MCF 10A (cell line): ENCODE data around the gene CCDC167. TPM values are rescaled to one million over a fixed set of nuclear protein-coding genes. Genes with fewer than 3 reads are reported as not detected.

Source experiments
- BruUV-seq: library from RNA; stranded (reverse); fragments of 400-500 nt; replicated peaks from 2 replicates; lab custom pipeline; 2021; lab: Mats Ljungman, UMichigan
- CTCF ChIA-PET: fragments of 300-600 bp; sonication (Branson Sonifier 250); formaldehyde crosslinking; extraction: SDS; loops from one replicate; lab custom pipeline; 2021; ENCODE audit warnings: antibody characterized with exemption, inconsistent platforms; lab: Yijun Ruan, JAX
- POLR2A ChIA-PET: fragments of 300-600, 350-650 bp; sonication (Branson Sonifier 250); formaldehyde crosslinking; extraction: SDS; loops from one replicate; lab custom pipeline; 2020; ENCODE audit warnings: antibody characterized with exemption, inconsistent platforms; lab: Yijun Ruan, JAX
- DNase-seq: peaks from one replicate; pipeline ENCODE4 v3.0.0-alpha.2; 2018; ENCODE audit not compliant: unreplicated experiment
- H3K27ac Mint-ChIP-seq: one replicate; pipeline ENCODE4 v1.8.0; 2022; ENCODE audit warnings: mild to moderate bottlenecking, low read depth, mixed read lengths; ENCODE audit not compliant: unreplicated experiment
- H3K27me3 Mint-ChIP-seq: one replicate; pipeline ENCODE4 v1.8.0; 2022; ENCODE audit warnings: mixed read lengths; ENCODE audit not compliant: insufficient read depth, unreplicated experiment
- H3K36me3 Mint-ChIP-seq: one replicate; pipeline ENCODE4 v1.8.0; 2022; ENCODE audit warnings: mild to moderate bottlenecking, moderate library complexity, mixed read lengths; ENCODE audit not compliant: insufficient read depth, unreplicated experiment
- H3K4me1 Mint-ChIP-seq: one replicate; pipeline ENCODE4 v1.8.0; 2022; ENCODE audit warnings: mixed read lengths; ENCODE audit not compliant: insufficient read depth, unreplicated experiment
- H3K4me3 Mint-ChIP-seq: one replicate; pipeline ENCODE4 v1.8.0; 2022; ENCODE audit warnings: mild to moderate bottlenecking, moderate library complexity, mixed read lengths; ENCODE audit not compliant: unreplicated experiment
- H3K9me3 Mint-ChIP-seq: one replicate; pipeline ENCODE4 v1.8.0; 2022; ENCODE audit warnings: mixed read lengths; ENCODE audit not compliant: unreplicated experiment
- CTCF ChIP-seq: fragments of 200-600 bp; IDR thresholded peaks from one replicate; pipeline ENCODE4 v1.8.0; 2022; ENCODE audit warnings: antibody characterized with exemption, mild to moderate bottlenecking; ENCODE audit not compliant: unreplicated experiment
- intact Hi-C: fragments of 100-400 bp; cut with micrococcal nuclease; formaldehyde crosslinking; loops from 2 replicates; pipeline ENCODE4 v1.14.1; 2022
- total RNA-seq: library from RNA; stranded (reverse); gene quantifications from 2 replicates; pipeline ENCODE4 v1.2.3, GENCODE V29; 2022

CCDC167 gene
- total RNA-seq, 1 experiment from 2014 or later, result 24.4 TPM

- POLR2A ChIA-PET, result no interaction called here
- BruUV-seq, result no TSS peak
- Mint-ChIP-seq H3K4me1 (peaks cover 3% of the 10 kb centered on the region), H3K36me3 (peaks cover 45% of the 10 kb centered on the region), H3K27ac (no peak overlapping the region), H3K4me3 (no peak overlapping the region), H3K9me3 (no peaks in the 10 kb centered on the region), H3K27me3 (no peaks in the 10 kb centered on the region)
- intact Hi-C loops, result no loop called here
- CTCF ChIA-PET, result interaction anchor here (0.7 to 2.5 kb wide), 4 partner anchors 43 to 213 kb away, joined by 3 to 7 read pairs (median 4); no protein-coding TSS in a partner anchor
- no peak for DNase-seq
- no peak for TF ChIP-seq CTCF
Measured at GRCh38 chr6:37479266-37479854, 20.3 kb downstream of the CCDC167 start.

DNA sequence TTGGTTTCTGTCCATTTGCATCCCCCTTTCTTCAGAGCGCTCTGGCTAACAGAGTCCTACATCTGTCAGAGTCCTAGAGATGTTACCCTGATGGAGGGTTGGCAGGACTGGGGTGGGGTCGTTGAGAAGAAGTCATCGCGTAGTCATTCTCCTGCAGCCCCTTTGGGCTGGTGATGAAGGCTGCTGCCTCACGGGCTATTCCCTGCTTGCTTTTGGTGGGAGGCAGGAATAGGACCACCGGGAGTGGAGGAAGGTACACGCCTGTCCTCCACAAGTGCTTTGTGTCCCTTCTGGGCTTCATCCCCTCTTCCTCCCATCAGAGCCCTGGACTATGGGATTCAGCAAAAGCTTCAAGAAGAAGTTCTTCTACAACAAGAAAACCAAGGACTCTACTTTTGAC lies 20.9 kb downstream of the CCDC167 start:
- ChIA-PET CTCF (interaction anchor here (1.3 to 2.5 kb wide), 2 partner anchors 212 to 214 kb away, joined by 3 to 7 read pairs; no protein-coding TSS in a partner anchor), POLR2A (no interaction called here)
- peaks cover 45% of the 10 kb centered on the region for H3K36me3 Mint-ChIP-seq
- no peak overlapping the region for H3K27ac Mint-ChIP-seq
- intact Hi-C loops, result no loop called here
- no peaks in the 10 kb centered on the region for H3K9me3 Mint-ChIP-seq
- BruUV-seq, result no TSS peak
- no peaks in the 10 kb centered on the region for H3K27me3 Mint-ChIP-seq
- TF ChIP-seq CTCF, result no peak
- DNase-seq, result no peak
- H3K4me3 Mint-ChIP-seq, result no peak overlapping the region
- H3K4me1 Mint-ChIP-seq, result peaks cover 8% of the 10 kb centered on the region

DNA sequence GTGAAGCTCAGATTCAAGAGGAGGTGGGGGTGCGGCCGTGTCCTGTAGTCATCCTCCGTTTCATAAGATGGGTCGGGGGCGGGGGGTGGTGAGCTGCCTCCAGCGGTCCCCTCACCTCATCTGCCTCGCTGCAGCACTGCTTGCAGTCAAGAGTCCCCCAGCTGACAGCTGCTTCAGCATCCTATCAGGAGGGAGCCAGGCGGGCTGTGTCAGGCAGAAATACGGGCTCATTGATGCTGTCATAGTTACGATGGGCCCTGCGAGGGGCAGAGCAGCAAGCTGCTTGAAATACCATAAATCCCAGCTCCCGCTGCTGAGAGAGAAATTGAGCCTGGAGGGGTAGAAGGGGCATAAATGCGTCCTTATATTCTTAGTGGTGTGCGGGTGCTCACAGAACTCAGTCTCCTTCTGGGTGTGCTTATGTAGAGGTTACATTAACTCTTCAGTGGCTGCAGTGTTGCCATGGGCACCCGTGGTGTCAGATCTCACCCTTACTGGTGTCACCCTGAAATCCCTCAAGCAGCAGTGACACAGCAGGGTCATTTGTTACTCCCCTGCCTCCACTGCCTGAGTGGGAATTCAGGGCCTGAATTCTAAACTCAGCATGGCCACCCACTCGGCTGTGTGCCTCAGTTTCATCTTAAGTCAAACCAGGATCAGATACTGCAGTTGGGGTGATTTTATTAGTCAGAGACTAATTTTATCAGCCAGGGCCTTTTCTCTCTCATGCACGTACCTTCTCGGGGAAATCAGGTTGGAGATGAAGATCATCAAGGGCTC lies 21.8 kb downstream of the CCDC167 start:
- TF ChIP-seq CTCF, result no peak
- H3K36me3 Mint-ChIP-seq, result peaks cover 52% of the 10 kb centered on the region
- H3K9me3 Mint-ChIP-seq, result no peaks in the 10 kb centered on the region
- intact Hi-C loops, result no loop called here
- peaks cover 18% of the 10 kb centered on the region for H3K4me1 Mint-ChIP-seq
- H3K4me3 Mint-ChIP-seq, result no peak overlapping the region
- no peaks in the 10 kb centered on the region for H3K27me3 Mint-ChIP-seq
- DNase-seq, result no peak
- no peak overlapping the region for H3K27ac Mint-ChIP-seq
- BruUV-seq, result no TSS peak
- ChIA-PET CTCF (interaction anchor here (0.6 to 2.5 kb wide), 3 partner anchors 18 to 556 kb away, joined by 3 to 7 read pairs (median 4); no protein-coding TSS in a partner anchor), POLR2A (no interaction called here)

DNA sequence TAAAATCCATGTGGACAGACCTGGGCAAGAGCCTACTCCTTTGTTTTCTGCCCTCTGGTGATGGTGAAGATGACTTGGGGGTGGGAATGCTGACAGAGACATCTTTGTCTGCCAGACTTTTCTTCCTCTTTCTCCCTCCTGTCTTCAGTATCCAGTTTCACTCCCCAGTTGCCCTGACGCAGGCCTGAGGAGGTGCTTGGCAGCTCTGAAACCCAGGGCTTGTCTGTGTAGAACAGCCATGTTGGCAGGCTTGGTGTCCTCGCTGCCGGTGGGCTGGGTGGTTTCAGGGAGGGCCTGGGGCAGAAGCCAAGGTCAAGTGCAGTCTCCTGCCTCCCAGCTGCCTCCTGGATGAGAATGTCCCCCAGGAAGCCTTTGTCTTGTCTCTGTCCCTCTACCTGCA lies 22.5 kb downstream of the CCDC167 start:
- no peak overlapping the region for H3K27ac Mint-ChIP-seq
- no peaks in the 10 kb centered on the region for H3K9me3 Mint-ChIP-seq
- H3K36me3 Mint-ChIP-seq, result peaks cover 53% of the 10 kb centered on the region
- no peaks in the 10 kb centered on the region for H3K27me3 Mint-ChIP-seq
- peaks cover 20% of the 10 kb centered on the region for H3K4me1 Mint-ChIP-seq
- POLR2A ChIA-PET, result no interaction called here
- DNase-seq, result no peak
- no peak overlapping the region for H3K4me3 Mint-ChIP-seq
- TF ChIP-seq CTCF, result no peak
- BruUV-seq, result no TSS peak
- CTCF ChIA-PET, result interaction anchor here (0.6 to 2.5 kb wide), 3 partner anchors 8 to 557 kb away, joined by 3 to 7 read pairs (median 3); no protein-coding TSS in a partner anchor
- intact Hi-C loops, result no loop called here
